HEK293 (cell line): Measurements from ENCODE around the gene LTN1.

Experiments used
- CTCF ChIA-PET: fragments of 350-600 bp; formaldehyde crosslinking; extraction: SDS; loops from one replicate; lab custom pipeline; 2021; ENCODE audit warnings: antibody characterized with exemption; lab: Yijun Ruan, JAX
- POLR2A ChIA-PET: fragments of 300-600 bp; formaldehyde crosslinking; extraction: SDS; loops from one replicate; lab custom pipeline; 2020; ENCODE audit warnings: antibody characterized with exemption, inconsistent platforms; lab: Yijun Ruan, JAX
- H3K27ac ChIP-seq: fragments of 200-500 bp; sonication (Bioruptor generic); 2 replicates; pipeline ENCODE4 v1.5.1; 2014; ENCODE audit warnings: low read depth, low read length, control low read depth, inconsistent platforms; ENCODE audit errors: extremely low read depth
- H3K36me3 ChIP-seq, 2 experiments: fragments of 200-500 bp in 1 of 2; sonication (Bioruptor generic) in 1 of 2; 1 replicate in 1 of 2; 2 replicates in 1 of 2; pipeline ENCODE4 v1.5.1; 2014 to 2017; ENCODE audit warnings: inconsistent platforms in 2 of 2, low read length in 2 of 2; ENCODE audit not compliant: control insufficient read depth in 2 of 2, insufficient read depth in 1 of 2
- H3K4me1 ChIP-seq: fragments of 200-500 bp; sonication (Bioruptor generic); 2 replicates; pipeline ENCODE4 v1.5.1; 2014; ENCODE audit warnings: mild to moderate bottlenecking, low read length, inconsistent platforms; ENCODE audit not compliant: control insufficient read depth, insufficient read depth
- H3K4me3 ChIP-seq: 2 replicates; pipeline ENCODE4 v1.5.1; 2011; ENCODE audit warnings: low read depth, mild to moderate bottlenecking, control low read depth, low read length, moderate library complexity
- H3K9me3 ChIP-seq: fragments of 200-500 bp; sonication (Bioruptor generic); 2 replicates; pipeline ENCODE4 v1.5.1; 2014; ENCODE audit warnings: low read depth, low read length, inconsistent platforms; ENCODE audit not compliant: control insufficient read depth, insufficient read depth
- ZNF146 ChIP-seq: fragments of 450-650 bp; formaldehyde crosslinking; IDR thresholded peaks from 2 replicates; pipeline ENCODE4 v1.5.1; 2016; ENCODE audit warnings: missing biosample characterization, missing genetic modification characterization
- TF ChIP-seq, protein P1 (sequence below): fragments of 450-650 bp; formaldehyde crosslinking; IDR thresholded peaks from 2 replicates; pipeline ENCODE4 v1.5.1; 2016; ENCODE audit warnings: missing biosample characterization, missing genetic modification characterization

Gene LTN1

DNA sequence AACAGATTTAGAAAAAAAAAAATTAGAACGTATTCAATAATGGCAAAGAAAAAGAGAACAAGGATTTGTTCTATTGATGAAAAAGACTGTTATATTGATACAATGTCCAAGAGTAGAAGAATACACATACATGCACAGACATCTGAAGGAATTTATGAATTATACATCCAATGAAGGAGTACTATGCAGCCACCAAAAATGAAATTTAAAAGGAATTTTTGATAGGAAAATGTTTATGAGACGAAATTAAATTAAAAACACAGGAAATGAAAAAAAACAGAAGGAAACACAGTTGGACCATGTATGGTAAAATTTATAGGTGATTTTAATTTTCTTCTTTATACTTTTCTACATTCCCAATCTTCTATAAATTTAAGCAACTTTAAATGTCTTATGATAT is 110.3 kb downstream of the LTN1 start:
- H3K4me1 ChIP-seq = no peaks in the 10 kb centered on the region; the same call in 1 of the 2 replicates
- no peak overlapping the region for H3K4me3 ChIP-seq
- peaks cover 28 to 31% of the 10 kb centered on the region in 2 experiments for H3K36me3 ChIP-seq
- H3K27ac ChIP-seq = no peak overlapping the region
- no peaks in the 10 kb centered on the region for H3K9me3 ChIP-seq
- ChIA-PET CTCF (no interaction called here), POLR2A (no interaction called here)
- peak; percentile 97 for TF ChIP-seq ZNF146 (tag by site-specific recombination)
- TF ChIP-seq, protein P1, sequence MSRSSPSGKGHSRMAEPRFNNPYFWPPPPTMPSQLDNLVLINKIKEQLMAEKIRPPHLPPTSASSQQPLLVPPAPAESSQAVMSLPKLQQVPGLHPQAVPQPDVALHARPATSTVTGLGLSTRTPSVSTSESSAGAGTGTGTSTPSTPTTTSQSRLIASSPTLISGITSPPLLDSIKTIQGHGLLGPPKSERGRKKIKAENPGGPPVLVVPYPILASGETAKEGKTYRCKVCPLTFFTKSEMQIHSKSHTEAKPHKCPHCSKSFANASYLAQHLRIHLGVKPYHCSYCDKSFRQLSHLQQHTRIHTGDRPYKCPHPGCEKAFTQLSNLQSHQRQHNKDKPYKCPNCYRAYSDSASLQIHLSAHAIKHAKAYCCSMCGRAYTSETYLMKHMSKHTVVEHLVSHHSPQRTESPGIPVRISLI (tag by site-specific recombination) = no peak
